ENCODE results near the gene C16orf82. TPM values are rescaled to one million over a fixed set of nuclear protein-coding genes. Genes with fewer than 3 reads are reported as not detected.
"Not testable (repeated sequence)": the region's sequence is repeated elsewhere in the genome, so short reads cannot be mapped to it uniquely, and the experiment has no call there.

The C16orf82 gene
- total RNA-seq, 3 donors from 2014 or later (not counting 1 experiment from before 2014, with no cell fraction given): not detected

- intact Hi-C loops (cut with micrococcal nuclease): no loop called here
- 53% methylated on average over 11 of the region's 11 CpGs for WGBS (ENCODE audit: insufficient coverage)
- H3K9me3 Mint-ChIP-seq: no peaks in the 10 kb centered on the region
Observed at GRCh38 chr16:27083861-27084261, 17.1 kb downstream of the C16orf82 start.

DNA sequence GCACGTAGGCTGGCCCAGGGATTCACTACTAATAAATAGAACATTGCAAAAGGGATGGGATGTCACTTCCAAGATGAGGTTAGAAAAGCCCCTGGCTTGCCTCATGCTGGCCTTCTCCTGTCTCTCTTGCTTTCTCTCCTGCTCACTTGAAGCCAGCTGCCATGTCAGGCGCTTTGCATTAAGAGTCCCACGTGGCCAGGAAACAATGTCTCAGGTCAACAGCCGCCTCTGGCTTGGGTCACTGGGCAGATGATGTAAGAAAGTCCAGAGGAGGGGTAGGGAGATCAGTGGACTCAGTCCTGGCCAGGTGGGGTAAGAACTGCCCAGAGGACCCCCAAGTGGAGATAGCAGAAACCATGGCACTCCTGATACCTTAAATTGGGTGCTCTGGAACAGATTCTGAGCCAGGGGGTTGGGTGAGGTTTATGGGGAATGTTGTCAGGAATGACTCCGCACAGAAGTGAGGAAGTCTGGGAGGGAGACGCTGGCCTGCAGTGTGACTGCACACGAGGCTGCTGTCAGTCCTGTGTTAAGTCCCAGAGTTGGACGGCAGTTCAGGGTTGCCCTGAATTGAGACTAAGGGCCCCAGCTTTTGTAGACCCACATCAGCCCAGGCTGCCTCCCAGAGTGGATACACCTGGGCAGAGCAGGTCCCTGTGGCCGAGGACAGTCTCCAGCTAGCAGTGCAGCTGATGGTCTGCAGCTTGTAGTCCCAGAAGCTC is 17.7 kb downstream of the C16orf82 start:
- DNase-seq (no peak), ATAC-seq (no peak)
- Mint-ChIP-seq H3K27ac (no peak overlapping the region), H3K4me3 (no peak overlapping the region), H3K9me3 (no peaks in the 10 kb centered on the region), H3K27me3 (ENCODE audit: low read depth in 2 of 2) (peaks cover 28 to 47% of the 10 kb centered on the region in 2 donors), H3K36me3 (no peaks in the 10 kb centered on the region), H3K4me1 (no peaks in the 10 kb centered on the region)
- intact Hi-C loops (cut with micrococcal nuclease): no loop called here
- 75% methylated on average over 9 of the region's 9 CpGs for WGBS (ENCODE audit: insufficient coverage)
- no peaks in the 10 kb centered on the region for H3K9me3 ChIP-seq (ENCODE audit: control insufficient read depth, insufficient read depth, low read length)
- no peak overlapping the region for H3K4me3 ChIP-seq (ENCODE audit: low read length)
- no peaks in the 10 kb centered on the region for H3K4me1 ChIP-seq (ENCODE audit: control insufficient read depth, insufficient read depth, low read length)
- no peak for TF ChIP-seq CTCF (IDR thresholded peaks at IDR 0.05)
- H3K27ac ChIP-seq (ENCODE audit: low read length): no peak overlapping the region
- no peaks in the 10 kb centered on the region for H3K36me3 ChIP-seq (ENCODE audit: control insufficient read depth, insufficient read depth, low read length)
- no peaks in the 10 kb centered on the region for H3K27me3 ChIP-seq (ENCODE audit: control insufficient read depth, insufficient read depth, low read length)

More at GRCh38 chr16:27083861-27084261, 17.1 kb downstream of the C16orf82 start:
- H3K4me1 ChIP-seq (ENCODE audit: control insufficient read depth, insufficient read depth, low read length): no peaks in the 10 kb centered on the region
- H3K27me3 ChIP-seq (ENCODE audit: control insufficient read depth, insufficient read depth, low read length): no peaks in the 10 kb centered on the region
- Mint-ChIP-seq H3K27ac (no peak overlapping the region), H3K4me3 (no peak overlapping the region), H3K27me3 (ENCODE audit: low read depth in 2 of 2) (peaks cover 29 to 53% of the 10 kb centered on the region in 2 donors), H3K4me1 (no peaks in the 10 kb centered on the region), H3K36me3 (no peaks in the 10 kb centered on the region)
- H3K36me3 ChIP-seq (ENCODE audit: control insufficient read depth, insufficient read depth, low read length): no peaks in the 10 kb centered on the region
- H3K9me3 ChIP-seq (ENCODE audit: control insufficient read depth, insufficient read depth, low read length): no peaks in the 10 kb centered on the region
- no peak for ATAC-seq
- TF ChIP-seq CTCF (IDR thresholded peaks at IDR 0.05): no peak
- no peak for DNase-seq
- no peak overlapping the region for H3K27ac ChIP-seq (ENCODE audit: low read length)
- H3K4me3 ChIP-seq (ENCODE audit: low read length): no peak overlapping the region

DNA sequence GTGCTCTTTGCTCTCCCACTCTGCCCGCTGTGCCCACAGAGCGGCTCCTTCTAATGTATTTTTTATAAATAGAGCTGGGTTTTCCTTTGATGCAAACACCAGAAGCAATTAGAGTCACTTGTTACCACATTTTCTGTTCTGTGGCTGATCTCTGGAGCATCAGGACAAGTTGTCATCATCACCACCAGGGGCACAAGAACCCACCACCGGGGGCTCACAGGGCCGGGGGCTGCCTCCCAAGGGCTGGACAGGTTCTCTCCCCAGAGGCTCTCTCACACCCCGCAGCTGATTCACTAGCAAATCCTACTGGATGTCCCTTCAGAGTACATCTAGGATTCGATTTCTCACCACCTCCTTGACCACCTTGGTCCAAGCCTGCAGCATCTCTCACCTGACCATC is 18.5 kb downstream of the C16orf82 start:
- no peaks in the 10 kb centered on the region for H3K4me1 ChIP-seq (ENCODE audit: control insufficient read depth, insufficient read depth, low read length)
- 61% methylated on average over 6 of the region's 6 CpGs for WGBS (ENCODE audit: insufficient coverage)
- DNase-seq (no peak), ATAC-seq (no peak)
- intact Hi-C loops (cut with micrococcal nuclease): no loop called here
- no peaks in the 10 kb centered on the region for H3K36me3 Mint-ChIP-seq
- no peak overlapping the region for H3K27ac Mint-ChIP-seq
- H3K36me3 ChIP-seq (ENCODE audit: control insufficient read depth, insufficient read depth, low read length): no peaks in the 10 kb centered on the region
- peaks cover 28 to 42% of the 10 kb centered on the region in 2 donors for H3K27me3 Mint-ChIP-seq (ENCODE audit: low read depth in 2 of 2)
- H3K4me1 Mint-ChIP-seq: no peaks in the 10 kb centered on the region
- H3K4me3 ChIP-seq (ENCODE audit: low read length): no peak overlapping the region
- peaks cover 2% of the 10 kb centered on the region for H3K27me3 ChIP-seq (ENCODE audit: control insufficient read depth, insufficient read depth, low read length)
- H3K4me3 Mint-ChIP-seq: no peak overlapping the region
- H3K9me3 ChIP-seq (ENCODE audit: control insufficient read depth, insufficient read depth, low read length): no peaks in the 10 kb centered on the region
- no peak for TF ChIP-seq CTCF (IDR thresholded peaks at IDR 0.05)
- H3K27ac ChIP-seq (ENCODE audit: low read length): no peak overlapping the region
- no peaks in the 10 kb centered on the region for H3K9me3 Mint-ChIP-seq

GRCh38 chr16:27086031-27086430 is 19.3 kb downstream of the C16orf82 start:
- H3K27ac ChIP-seq (ENCODE audit: low read length); H3K36me3 ChIP-seq (ENCODE audit: control insufficient read depth, insufficient read depth, low read length); H3K9me3 ChIP-seq (ENCODE audit: control insufficient read depth, insufficient read depth, low read length); H3K9me3 Mint-ChIP-seq; H3K4me3 ChIP-seq (ENCODE audit: low read length); intact Hi-C loops (cut with micrococcal nuclease); H3K4me1 ChIP-seq (ENCODE audit: control insufficient read depth, insufficient read depth, low read length); H3K27me3 ChIP-seq (ENCODE audit: control insufficient read depth, insufficient read depth, low read length); H3K4me1 Mint-ChIP-seq; H3K27ac Mint-ChIP-seq; ATAC-seq; H3K36me3 Mint-ChIP-seq; DNase-seq; H3K4me3 Mint-ChIP-seq: not testable (repeated sequence)
- peaks cover 25 to 43% of the 10 kb centered on the region in 2 donors for H3K27me3 Mint-ChIP-seq (ENCODE audit: low read depth in 2 of 2)
- 95% methylated on average over 7 of the region's 9 CpGs for WGBS (ENCODE audit: insufficient coverage)
